K562 (cell line): ENCODE results near the gene ZNF598. TPM values are rescaled to one million over a fixed set of nuclear protein-coding genes. Genes with fewer than 3 reads are reported as not detected.

ENCODE experiments used
- ADNP ChIP-seq: fragments of 200-800 bp; sonication (Bioruptor generic); IDR thresholded peaks from 2 replicates; pipeline ENCODE4 v1.6.1; 2016; ENCODE audit warnings: missing genetic modification characterization, missing compliant biosample characterization
- ASH1L ChIP-seq: fragments of 450-650 bp; IDR thresholded peaks from 2 replicates; pipeline ENCODE4 v1.6.1; 2018; ENCODE audit warnings: borderline replicate concordance, mild to moderate bottlenecking, low read depth; ENCODE audit not compliant: partially characterized antibody
- CBX5 ChIP-seq: IDR thresholded peaks from 2 replicates; pipeline ENCODE4 v1.6.1; 2014; ENCODE audit warnings: low read depth, borderline replicate concordance
- EWSR1 ChIP-seq: fragments of 450-650 bp; IDR thresholded peaks from 2 replicates; pipeline ENCODE4 v1.6.1; 2018; ENCODE audit warnings: borderline replicate concordance, mild to moderate bottlenecking, low read depth, moderate library complexity; ENCODE audit not compliant: partially characterized antibody
- GTF2F1 ChIP-seq: IDR thresholded peaks from 2 replicates; pipeline ENCODE4 v1.6.1; 2011; ENCODE audit warnings: low read depth, low read length, improper control_type of control experiment
- KDM5B ChIP-seq: fragments of 200-600 bp; sonication (generic); IDR thresholded peaks from 2 replicates; pipeline ENCODE4 v1.6.1; 2012; ENCODE audit warnings: low read depth, mild to moderate bottlenecking, moderate library complexity, low read length, control low read depth, inconsistent platforms; ENCODE audit not compliant: insufficient replicate concordance
- KLF13 ChIP-seq: fragments of 450-650 bp; IDR thresholded peaks from 2 replicates; pipeline ENCODE4 v1.6.1; 2016; ENCODE audit warnings: missing genetic modification characterization, low read depth, mild to moderate bottlenecking, missing compliant biosample characterization, moderate library complexity, borderline replicate concordance
- MAZ ChIP-seq, 2 experiments: fragments of 450-650 bp in 1 of 2; sonication (generic) in 1 of 2; formaldehyde crosslinking; IDR thresholded peaks in 1 of 2; conservative IDR thresholded peaks in 1 of 2; 2 replicates each; pipeline versions ENCODE4 v1.4.0 to v1.5.0; 2020; ENCODE audit warnings: mild to moderate bottlenecking in 1 of 2, missing genetic modification reagents in 1 of 2
- MTA3 ChIP-seq: fragments of 450-650 bp; formaldehyde crosslinking; IDR thresholded peaks from 2 replicates; pipeline ENCODE4 v1.6.1; 2017; ENCODE audit warnings: mild to moderate bottlenecking, borderline replicate concordance
- MXI1 ChIP-seq: IDR thresholded peaks from 2 replicates; pipeline ENCODE4 v1.6.1; 2011; ENCODE audit warnings: low read depth, mild to moderate bottlenecking, improper control_type of control experiment, low read length
- PCBP1 ChIP-seq: fragments of 200-400 bp; formaldehyde crosslinking; IDR thresholded peaks from 2 replicates; pipeline ENCODE4 v1.6.1; 2018; ENCODE audit warnings: mild to moderate bottlenecking, low read depth, low read length; ENCODE audit not compliant: poor library complexity, severe bottlenecking
- POLR2A ChIP-seq: fragments of 450-650 bp; conservative IDR thresholded peaks from 2 replicates; pipeline ENCODE4 v1.6.1; 2016
- POLR2G ChIP-seq: fragments of 200-400 bp; formaldehyde crosslinking; IDR thresholded peaks from 2 replicates; pipeline ENCODE4 v1.6.1; 2017; ENCODE audit warnings: low read depth, mild to moderate bottlenecking, antibody characterized with exemption, low read length, moderate library complexity
- RBM14 ChIP-seq: fragments of 200-400 bp; formaldehyde crosslinking; IDR thresholded peaks from 2 replicates; pipeline ENCODE4 v1.6.1; 2018; ENCODE audit warnings: low read depth, mild to moderate bottlenecking, low read length, moderate library complexity, borderline replicate concordance; ENCODE audit not compliant: insufficient read depth
- RUNX1 ChIP-seq: sonication (generic); IDR thresholded peaks from 2 replicates; pipeline ENCODE4 v1.6.1; 2016; ENCODE audit warnings: antibody characterized with exemption, low read depth
- SLC30A9 ChIP-seq: fragments of 250-450 bp; sonication (Bioruptor Pico); IDR thresholded peaks from 2 replicates; pipeline ENCODE4 v1.8.0; 2022; ENCODE audit warnings: mild to moderate bottlenecking, moderate library complexity
- SMC3 ChIP-seq: conservative IDR thresholded peaks from 2 replicates; pipeline ENCODE4 v1.6.1; 2011; ENCODE audit warnings: low read depth, low read length, improper control_type of control experiment; ENCODE audit not compliant: insufficient read depth
- SRSF3 ChIP-seq: fragments of 200-400 bp; formaldehyde crosslinking; IDR thresholded peaks from 2 replicates; pipeline ENCODE4 v1.6.1; 2016; ENCODE audit warnings: mild to moderate bottlenecking, low read length, moderate library complexity; ENCODE audit not compliant: insufficient read depth
- TFE3 ChIP-seq: fragments of 450-650 bp; formaldehyde crosslinking; IDR thresholded peaks from 2 replicates; pipeline ENCODE4 v1.4.0; 2020; ENCODE audit warnings: mild to moderate bottlenecking, mixed read lengths
- TGIF2 ChIP-seq: sonication (generic); formaldehyde crosslinking; IDR thresholded peaks from 2 replicates; pipeline ENCODE4 v1.8.1; 2022; ENCODE audit warnings: mild to moderate bottlenecking, missing genetic modification reagents, moderate library complexity
- TRIM28 ChIP-seq: fragments of 450-650 bp; IDR thresholded peaks from 2 replicates; pipeline ENCODE4 v1.6.1; 2017
- ZBTB17 ChIP-seq: fragments of 450-650 bp; formaldehyde crosslinking; IDR thresholded peaks from 2 replicates; pipeline ENCODE4 v1.4.0; 2020; ENCODE audit warnings: mild to moderate bottlenecking
- ZNF134 ChIP-seq: fragments of 250-450 bp; sonication (Bioruptor Pico); conservative IDR thresholded peaks from 2 replicates; pipeline ENCODE4 v1.4.0; 2020
- polyA plus RNA-seq, 8 experiments: library from polyadenylated mRNA; depleted of rRNA in 4 of 8; stranded (reverse) in 5 of 8; unstranded in 3 of 8; fragments of >200 nt; fragmentation: Nextera tagmentation in 2 of 8; fragmentation: Illumina TruSeq in 1 of 8; extraction: Ambion mirVana in 2 of 8; extraction: Trizol in 1 of 8; gene quantifications; 2 replicates each; pipeline versions ENCODE4 v1.2.1 to v1.2.3, GENCODE V29; 2011 to 2014; ENCODE audit warnings: inconsistent platforms in 1 of 8, missing spikeins in 1 of 8
- total RNA-seq, 7 experiments: library from RNA; depleted of rRNA in 6 of 7; stranded (reverse); fragments of >200 nt in 6 of 7; fragmentation: Illumina TruSeq in 2 of 7; extraction: Trizol in 2 of 7; gene quantifications; 2 replicates each; pipeline versions ENCODE4 v1.2.1 to v1.2.3, GENCODE V29; 2011 to 2021; ENCODE audit warnings: low replicate concordance in 1 of 7
- TF ChIP-seq, protein P1 (sequence below): sonication (generic); formaldehyde crosslinking; IDR thresholded peaks from 2 replicates; pipeline ENCODE4 v1.8.1; 2022; ENCODE audit warnings: missing genetic modification reagents
- TF ChIP-seq, protein P2 (sequence below): fragments of 200-800 bp; sonication (Bioruptor generic); IDR thresholded peaks from 2 replicates; pipeline ENCODE4 v1.6.1; 2017; ENCODE audit warnings: missing genetic modification characterization, missing compliant biosample characterization

ZNF598 gene
- total and polyA plus RNA-seq, 9 of the 15 experiments (the other 6 are each of a cell fraction or from before 2014, with no cell fraction given): 0.11 to 115 (median 29.6) TPM

GRCh38 chr16:1971796-1972489 lies 37.7 kb downstream of the ZNF598 start, which contains the start of gene TBL3 (continued):
- TF ChIP-seq EWSR1 (no peak), GTF2F1 (peak; percentile 73; the same call in 1 of the 2 replicates), POLR2A (peak; percentile 87), ADNP (tag) (no peak), SRSF3 (no peak), MXI1 (peak; percentile 85), KDM5B (peak; percentile 89), SLC30A9 (CRISPR knock-in tag) (no peak), TRIM28 (no peak), TFE3 (no peak), ZBTB17 (CRISPR knock-in tag) (peak; percentile 87), POLR2G (peak; percentile 93), RBM14 (0 out of 2 replicates have a peak, but pooled peaks have one; percentile 61), KLF13 (no peak), MAZ (CRISPR knock-in tag; conservative IDR thresholded peaks at IDR 0.05 in 1 of 2, IDR thresholded peaks at IDR 0.05 in 1 of 2) (peak; percentile 95), ASH1L (no peak), TGIF2 (peak; percentile 43; the same call in 1 of the 2 replicates), MTA3 (no peak; the same call in 1 of the 2 replicates), ZNF134 (CRISPR knock-in tag) (peak; percentile 57), PCBP1 (peak; percentile 89), CBX5 (no peak), SMC3 (no peak), RUNX1 (peak; percentile 73; the same call in 1 of the 2 replicates)
- TF ChIP-seq, protein P1, sequence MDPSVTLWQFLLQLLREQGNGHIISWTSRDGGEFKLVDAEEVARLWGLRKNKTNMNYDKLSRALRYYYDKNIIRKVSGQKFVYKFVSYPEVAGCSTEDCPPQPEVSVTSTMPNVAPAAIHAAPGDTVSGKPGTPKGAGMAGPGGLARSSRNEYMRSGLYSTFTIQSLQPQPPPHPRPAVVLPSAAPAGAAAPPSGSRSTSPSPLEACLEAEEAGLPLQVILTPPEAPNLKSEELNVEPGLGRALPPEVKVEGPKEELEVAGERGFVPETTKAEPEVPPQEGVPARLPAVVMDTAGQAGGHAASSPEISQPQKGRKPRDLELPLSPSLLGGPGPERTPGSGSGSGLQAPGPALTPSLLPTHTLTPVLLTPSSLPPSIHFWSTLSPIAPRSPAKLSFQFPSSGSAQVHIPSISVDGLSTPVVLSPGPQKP (CRISPR knock-in tag): no peak
- TF ChIP-seq, protein P2, sequence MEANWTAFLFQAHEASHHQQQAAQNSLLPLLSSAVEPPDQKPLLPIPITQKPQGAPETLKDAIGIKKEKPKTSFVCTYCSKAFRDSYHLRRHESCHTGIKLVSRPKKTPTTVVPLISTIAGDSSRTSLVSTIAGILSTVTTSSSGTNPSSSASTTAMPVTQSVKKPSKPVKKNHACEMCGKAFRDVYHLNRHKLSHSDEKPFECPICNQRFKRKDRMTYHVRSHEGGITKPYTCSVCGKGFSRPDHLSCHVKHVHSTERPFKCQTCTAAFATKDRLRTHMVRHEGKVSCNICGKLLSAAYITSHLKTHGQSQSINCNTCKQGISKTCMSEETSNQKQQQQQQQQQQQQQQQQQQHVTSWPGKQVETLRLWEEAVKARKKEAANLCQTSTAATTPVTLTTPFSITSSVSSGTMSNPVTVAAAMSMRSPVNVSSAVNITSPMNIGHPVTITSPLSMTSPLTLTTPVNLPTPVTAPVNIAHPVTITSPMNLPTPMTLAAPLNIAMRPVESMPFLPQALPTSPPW (CRISPR knock-in tag): peak; percentile 79
